Measurements from ENCODE around the gene HHIP.
"Not testable (repeated sequence)": the region's sequence is repeated elsewhere in the genome, so short reads cannot be mapped to it uniquely, and the experiment has no call there.

HHIP gene

GRCh38 chr4:144754562-144755410 is 108.8 kb downstream of the HHIP start:
- DNase-seq (ENCODE audit: low read depth, low spot score): no peak

GRCh38 chr4:144757969-144758368 is 112.0 kb downstream of the HHIP start:
- no peak for DNase-seq (ENCODE audit: low read depth, low spot score)

- DNase-seq (ENCODE audit: low read depth, low spot score): not testable (repeated sequence)
Observed at GRCh38 chr4:144768809-144769208, 122.9 kb downstream of the HHIP start.

- no peak for DNase-seq (ENCODE audit: low read depth, low spot score)
Observed at GRCh38 chr4:144778364-144778763, 132.4 kb downstream of the HHIP start.

- DNase-seq (ENCODE audit: low read depth, low spot score): no peak
Observed at GRCh38 chr4:144782345-144782744, 136.4 kb downstream of the HHIP start.

- no peak for DNase-seq (ENCODE audit: low read depth, low spot score)
Observed at GRCh38 chr4:144785961-144786360, 140.0 kb downstream of the HHIP start.

- peak; percentile 12 for DNase-seq (ENCODE audit: low read depth, low spot score)
Observed at GRCh38 chr4:144787365-144788258, 141.7 kb downstream of the HHIP start.

GRCh38 chr4:144788469-144788868 is 142.5 kb downstream of the HHIP start:
- no peak for DNase-seq (ENCODE audit: low read depth, low spot score)

- not testable (repeated sequence) for DNase-seq (ENCODE audit: low read depth, low spot score)
Observed at GRCh38 chr4:144791933-144792332, 146.0 kb downstream of the HHIP start.

Data from smooth muscle cell of the brain vasculature (primary cell).